HepG2 (cell line): ENCODE measurements around the gene MAST1. TPM values are rescaled to one million over a fixed set of nuclear protein-coding genes. Genes with fewer than 3 reads are reported as not detected.
A peak's percentile ranks its signal among the peaks of the same experiment; 100 is the strongest.

Source experiments
- AGO2 ChIP-seq: fragments of 200-400 bp; formaldehyde crosslinking; optimal IDR thresholded peaks from 2 replicates; pipeline ENCODE3; 2017; ENCODE audit warnings: mild to moderate bottlenecking, low read depth, low read length, moderate library complexity
- CCAR2 ChIP-seq: fragments of 200-400 bp; formaldehyde crosslinking; optimal IDR thresholded peaks from 2 replicates; pipeline ENCODE3; 2018; ENCODE audit warnings: low read depth, mild to moderate bottlenecking, low read length, moderate library complexity
- GLMP ChIP-seq: sonication (generic); formaldehyde crosslinking; IDR thresholded peaks from 2 replicates; pipeline ENCODE4 v1.9.0; 2021; ENCODE audit warnings: missing genetic modification reagents, mild to moderate bottlenecking, borderline replicate concordance
- KAT2B ChIP-seq: fragments of 150-350 bp; IDR thresholded peaks from 2 replicates; pipeline ENCODE4 v1.6.1; 2014; ENCODE audit warnings: low read depth, low read length, borderline replicate concordance
- KLF11 ChIP-seq: IDR thresholded peaks from 2 replicates; pipeline ENCODE4 v1.6.1; 2016; ENCODE audit warnings: missing compliant biosample characterization
- MIER3 ChIP-seq: IDR thresholded peaks from 2 replicates; pipeline ENCODE4 v1.6.1; 2016; ENCODE audit warnings: missing compliant biosample characterization, borderline replicate concordance
- MXD1 ChIP-seq: sonication (generic); formaldehyde crosslinking; IDR thresholded peaks from 2 replicates; pipeline ENCODE4 v1.4.0; 2020; ENCODE audit warnings: mild to moderate bottlenecking, missing genetic modification reagents
- MZF1 ChIP-seq: sonication (generic); formaldehyde crosslinking; IDR thresholded peaks from 2 replicates; pipeline ENCODE4 v1.8.1; 2023; ENCODE audit warnings: mild to moderate bottlenecking, missing genetic modification reagents, borderline replicate concordance
- NFE2 ChIP-seq: sonication (generic); formaldehyde crosslinking; IDR thresholded peaks from 2 replicates; pipeline ENCODE4 v1.4.0; 2020; ENCODE audit warnings: missing genetic modification reagents
- NFYB ChIP-seq: sonication (generic); formaldehyde crosslinking; IDR thresholded peaks from 2 replicates; pipeline ENCODE4 v1.4.0; 2020; ENCODE audit warnings: missing genetic modification reagents
- PREB ChIP-seq: sonication (generic); formaldehyde crosslinking; IDR thresholded peaks from 2 replicates; pipeline ENCODE4 v1.4.0; 2020; ENCODE audit warnings: missing genetic modification reagents
- RBAK ChIP-seq: sonication (generic); formaldehyde crosslinking; IDR thresholded peaks from 2 replicates; pipeline ENCODE4 v1.5.1; 2020; ENCODE audit warnings: mild to moderate bottlenecking, missing genetic modification reagents
- SCMH1 ChIP-seq: sonication (generic); formaldehyde crosslinking; IDR thresholded peaks from 2 replicates; pipeline ENCODE4 v1.9.0; 2021; ENCODE audit warnings: missing genetic modification reagents, mild to moderate bottlenecking, borderline replicate concordance
- TCF12 ChIP-seq, 2 experiments: fragments of 450-650 bp in 1 of 2; sonication (generic) in 1 of 2; formaldehyde crosslinking in 1 of 2; IDR thresholded peaks; 2 replicates each; pipeline versions ENCODE4 v1.6.1 to v1.8.0; 2017 to 2022; ENCODE audit warnings: antibody characterized with exemption in 1 of 2, mild to moderate bottlenecking in 1 of 2, missing genetic modification reagents in 1 of 2, moderate library complexity in 1 of 2
- ZNF230 ChIP-seq: sonication (generic); formaldehyde crosslinking; IDR thresholded peaks from 2 replicates; pipeline ENCODE4 v1.4.0; 2020; ENCODE audit warnings: mild to moderate bottlenecking, missing genetic modification reagents
- ZNF235 ChIP-seq: sonication (generic); formaldehyde crosslinking; IDR thresholded peaks from 2 replicates; pipeline ENCODE4 v1.8.1; 2023; ENCODE audit warnings: mild to moderate bottlenecking, missing genetic modification reagents, borderline replicate concordance
- ZNF263 ChIP-seq: sonication (generic); formaldehyde crosslinking; IDR thresholded peaks from 2 replicates; pipeline ENCODE4 v1.4.0; 2020; ENCODE audit warnings: missing genetic modification reagents
- ZNF329 ChIP-seq: sonication (generic); formaldehyde crosslinking; IDR thresholded peaks from 2 replicates; pipeline ENCODE4 v1.9.0; 2021; ENCODE audit warnings: low read depth, mild to moderate bottlenecking, missing genetic modification reagents
- ZNF33B ChIP-seq: sonication (generic); formaldehyde crosslinking; IDR thresholded peaks from 2 replicates; pipeline ENCODE4 v1.5.1; 2020; ENCODE audit warnings: mild to moderate bottlenecking, missing genetic modification reagents
- ZNF550 ChIP-seq: sonication (generic); formaldehyde crosslinking; IDR thresholded peaks from 2 replicates; pipeline ENCODE4 v1.4.0; 2020; ENCODE audit warnings: mild to moderate bottlenecking, missing genetic modification reagents, borderline replicate concordance
- ZNF703 ChIP-seq: sonication (generic); formaldehyde crosslinking; IDR thresholded peaks from 2 replicates; pipeline ENCODE4 v1.5.1; 2020; ENCODE audit warnings: missing genetic modification reagents, mild to moderate bottlenecking, moderate library complexity, borderline replicate concordance
- ZNF713 ChIP-seq: sonication (generic); formaldehyde crosslinking; IDR thresholded peaks from 2 replicates; pipeline ENCODE4 v1.4.0; 2020; ENCODE audit warnings: mild to moderate bottlenecking, missing genetic modification reagents
- ZNF784 ChIP-seq: sonication (generic); formaldehyde crosslinking; IDR thresholded peaks from 2 replicates; pipeline ENCODE4 v1.5.1; 2020; ENCODE audit warnings: missing genetic modification reagents, mild to moderate bottlenecking, borderline replicate concordance
- ZNF891 ChIP-seq: sonication (generic); formaldehyde crosslinking; IDR thresholded peaks from 2 replicates; pipeline ENCODE4 v1.5.0; 2020; ENCODE audit warnings: mild to moderate bottlenecking, missing genetic modification reagents
- polyA plus RNA-seq, 8 experiments: library from polyadenylated mRNA; depleted of rRNA in 3 of 8; stranded (reverse) in 7 of 8; unstranded in 1 of 8; fragments of >200 nt; fragmentation: Illumina TruSeq in 4 of 8; extraction: Trizol in 4 of 8; gene quantifications; 2 replicates each; pipeline versions ENCODE4 v1.2.1 to v1.2.3, GENCODE V29; 2011 to 2016; ENCODE audit warnings: low read depth in 4 of 8, missing spikeins in 1 of 8, mixed read lengths in 1 of 8; ENCODE audit not compliant: insufficient read depth in 1 of 8
- total RNA-seq, 5 experiments: library from RNA; depleted of rRNA; stranded (reverse); fragments of >200 nt; fragmentation: Illumina TruSeq; extraction: Trizol; gene quantifications; 2 replicates each; pipeline ENCODE4 v1.2.3, GENCODE V29; 2016; ENCODE audit warnings: low read depth in 1 of 5
- TF ChIP-seq, protein P1 (sequence below): sonication (generic); formaldehyde crosslinking; IDR thresholded peaks from 2 replicates; pipeline ENCODE4 v1.5.1; 2020; ENCODE audit warnings: mild to moderate bottlenecking, missing genetic modification reagents, borderline replicate concordance

Gene MAST1
- total and polyA plus RNA-seq, 2 of the 13 experiments (the other 11 are each of a cell fraction or from before 2014, with no cell fraction given): 0.73 to 4.7 TPM

DNA sequence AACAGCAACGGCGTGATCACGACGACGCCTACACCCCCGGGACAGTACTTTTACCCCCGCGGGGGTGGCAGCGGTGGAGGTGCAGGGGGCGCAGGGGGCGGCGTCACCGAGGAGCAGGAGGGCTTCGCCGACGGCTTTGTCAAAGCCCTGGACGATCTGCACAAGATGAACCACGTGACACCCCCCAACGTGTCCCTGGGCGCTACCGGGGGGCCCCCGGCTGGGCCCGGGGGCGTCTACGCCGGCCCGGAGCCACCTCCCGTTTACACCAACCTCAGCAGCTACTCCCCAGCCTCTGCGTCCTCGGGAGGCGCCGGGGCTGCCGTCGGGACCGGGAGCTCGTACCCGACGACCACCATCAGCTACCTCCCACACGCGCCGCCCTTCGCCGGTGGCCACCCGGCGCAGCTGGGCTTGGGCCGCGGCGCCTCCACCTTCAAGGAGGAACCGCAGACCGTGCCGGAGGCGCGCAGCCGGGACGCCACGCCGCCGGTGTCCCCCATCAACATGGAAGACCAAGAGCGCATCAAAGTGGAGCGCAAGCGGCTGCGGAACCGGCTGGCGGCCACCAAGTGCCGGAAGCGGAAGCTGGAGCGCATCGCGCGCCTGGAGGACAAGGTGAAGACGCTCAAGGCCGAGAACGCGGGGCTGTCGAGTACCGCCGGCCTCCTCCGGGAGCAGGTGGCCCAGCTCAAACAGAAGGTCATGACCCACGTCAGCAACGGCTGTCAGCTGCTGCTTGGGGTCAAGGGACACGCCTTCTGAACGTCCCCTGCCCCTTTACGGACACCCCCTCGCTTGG, 46.1 kb upstream of the MAST1 start (continued):
- TF ChIP-seq MIER3 (CRISPR knock-in tag) (0 out of 2 replicates have a peak, but pooled peaks have one; percentile 32), KLF11 (CRISPR knock-in tag) (no peak), RBAK (CRISPR knock-in tag) (no peak), ZNF713 (CRISPR knock-in tag) (no peak), PREB (CRISPR knock-in tag) (no peak), TCF12 (IDR thresholded peaks at IDR 0.05) (no peak), TCF12 (CRISPR knock-in tag; IDR thresholded peaks at IDR 0.05) (peak; percentile 56; the same call in 1 of the 2 replicates), ZNF263 (CRISPR knock-in tag) (0 out of 2 replicates have a peak, but pooled peaks have one; percentile 55), ZNF550 (no peak), SCMH1 (CRISPR knock-in tag) (no peak), ZNF230 (CRISPR knock-in tag) (no peak), ZNF329 (CRISPR knock-in tag) (no peak), ZNF235 (CRISPR knock-in tag) (no peak), AGO2 (peak; percentile 40), NFE2 (CRISPR knock-in tag) (no peak), CCAR2 (no peak), KAT2B (no peak), MZF1 (CRISPR knock-in tag) (peak; percentile 79; the same call in 1 of the 2 replicates), ZNF784 (CRISPR knock-in tag) (no peak), NFYB (CRISPR knock-in tag) (no peak), GLMP (no peak), ZNF703 (CRISPR knock-in tag) (peak; percentile 86), ZNF33B (no peak; the same call in 1 of the 2 replicates), ZNF891 (CRISPR knock-in tag) (peak; percentile 83; the same call in 1 of the 2 replicates), MXD1 (peak; percentile 89)
- TF ChIP-seq, protein P1, sequence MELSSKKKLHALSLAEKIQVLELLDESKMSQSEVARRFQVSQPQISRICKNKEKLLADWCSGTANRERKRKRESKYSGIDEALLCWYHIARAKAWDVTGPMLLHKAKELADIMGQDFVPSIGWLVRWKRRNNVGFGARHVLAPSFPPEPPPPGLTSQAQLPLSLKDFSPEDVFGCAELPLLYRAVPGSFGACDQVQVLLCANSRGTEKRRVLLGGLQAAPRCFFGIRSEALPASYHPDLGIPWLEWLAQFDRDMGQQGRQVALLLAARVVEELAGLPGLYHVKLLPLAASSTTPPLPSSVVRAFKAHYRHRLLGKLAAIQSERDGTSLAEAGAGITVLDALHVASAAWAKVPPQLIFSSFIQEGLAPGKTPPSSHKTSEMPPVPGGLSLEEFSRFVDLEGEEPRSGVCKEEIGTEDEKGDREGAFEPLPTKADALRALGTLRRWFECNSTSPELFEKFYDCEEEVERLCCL (CRISPR knock-in tag): 0 out of 2 replicates have a peak, but pooled peaks have one; percentile 29
